Hepatocyte (in vitro differentiated cells): ENCODE data around the gene SLC47A2.

Experiments
- EZH2phosphoT487 ChIP-seq: fragments of 200-600 bp; sonication (generic); IDR thresholded peaks from one replicate; pipeline ENCODE4 v1.6.1; 2018; ENCODE audit warnings: antibody characterized with exemption, mild to moderate bottlenecking, low read depth, moderate library complexity; ENCODE audit not compliant: unreplicated experiment, severe bottlenecking
- TF ChIP-seq, protein P1 (sequence below): fragments of 200-600 bp; sonication (generic); IDR thresholded peaks from 2 replicates; pipeline ENCODE4 v1.5.1; 2016; ENCODE audit warnings: antibody characterized with exemption, mild to moderate bottlenecking; ENCODE audit not compliant: poor library complexity

DNA sequence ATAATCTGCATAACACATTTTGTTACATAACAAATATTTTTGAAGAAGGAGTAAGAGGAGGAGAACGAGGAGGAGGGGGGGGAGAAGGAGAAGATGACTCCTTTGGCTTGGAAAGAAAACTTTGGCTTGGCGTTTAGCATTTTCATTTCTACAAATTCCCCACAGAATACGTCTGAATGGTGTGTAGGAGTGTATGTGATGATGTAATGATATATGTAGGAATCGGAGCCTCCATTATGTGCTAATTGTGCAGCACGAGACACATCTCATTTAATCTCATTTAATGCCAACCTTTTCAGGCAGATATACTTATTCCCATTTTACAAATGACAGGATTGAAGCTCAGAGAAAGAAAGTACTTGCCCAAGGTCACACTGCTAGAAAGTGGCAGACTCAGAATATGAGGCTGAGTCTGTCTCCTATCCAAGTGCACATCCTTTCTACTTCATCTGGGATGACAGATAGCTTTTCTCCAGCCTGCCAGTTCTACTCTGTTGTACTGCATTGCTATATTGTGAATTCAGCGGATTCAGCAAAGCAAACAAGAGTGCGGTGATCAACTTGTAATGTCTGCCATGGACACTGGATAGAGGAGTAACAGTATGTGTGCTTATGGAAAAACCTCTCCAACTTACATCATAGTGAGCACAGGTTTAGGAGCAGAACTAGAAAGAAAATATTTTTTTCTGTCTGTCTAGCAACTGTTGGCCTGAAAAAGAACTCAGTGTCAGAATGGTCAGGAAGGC is 10.4 kb upstream of the SLC47A2 start:
- TF ChIP-seq, protein P1, sequence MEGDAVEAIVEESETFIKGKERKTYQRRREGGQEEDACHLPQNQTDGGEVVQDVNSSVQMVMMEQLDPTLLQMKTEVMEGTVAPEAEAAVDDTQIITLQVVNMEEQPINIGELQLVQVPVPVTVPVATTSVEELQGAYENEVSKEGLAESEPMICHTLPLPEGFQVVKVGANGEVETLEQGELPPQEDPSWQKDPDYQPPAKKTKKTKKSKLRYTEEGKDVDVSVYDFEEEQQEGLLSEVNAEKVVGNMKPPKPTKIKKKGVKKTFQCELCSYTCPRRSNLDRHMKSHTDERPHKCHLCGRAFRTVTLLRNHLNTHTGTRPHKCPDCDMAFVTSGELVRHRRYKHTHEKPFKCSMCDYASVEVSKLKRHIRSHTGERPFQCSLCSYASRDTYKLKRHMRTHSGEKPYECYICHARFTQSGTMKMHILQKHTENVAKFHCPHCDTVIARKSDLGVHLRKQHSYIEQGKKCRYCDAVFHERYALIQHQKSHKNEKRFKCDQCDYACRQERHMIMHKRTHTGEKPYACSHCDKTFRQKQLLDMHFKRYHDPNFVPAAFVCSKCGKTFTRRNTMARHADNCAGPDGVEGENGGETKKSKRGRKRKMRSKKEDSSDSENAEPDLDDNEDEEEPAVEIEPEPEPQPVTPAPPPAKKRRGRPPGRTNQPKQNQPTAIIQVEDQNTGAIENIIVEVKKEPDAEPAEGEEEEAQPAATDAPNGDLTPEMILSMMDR: no peak
- TF ChIP-seq EZH2phosphoT487: no peak
